ENCODE results near the gene ALDH3A2. TPM values are rescaled to one million over a fixed set of nuclear protein-coding genes. Genes with fewer than 3 reads are reported as not detected.
"Not testable (repeated sequence)": the region's sequence is repeated elsewhere in the genome, so short reads cannot be mapped to it uniquely, and the experiment has no call there.

Gene ALDH3A2
- total and polyA plus RNA-seq, 7 experiments from 2014 or later = 25.2 to 53.4 (median 31.8) TPM

DNA sequence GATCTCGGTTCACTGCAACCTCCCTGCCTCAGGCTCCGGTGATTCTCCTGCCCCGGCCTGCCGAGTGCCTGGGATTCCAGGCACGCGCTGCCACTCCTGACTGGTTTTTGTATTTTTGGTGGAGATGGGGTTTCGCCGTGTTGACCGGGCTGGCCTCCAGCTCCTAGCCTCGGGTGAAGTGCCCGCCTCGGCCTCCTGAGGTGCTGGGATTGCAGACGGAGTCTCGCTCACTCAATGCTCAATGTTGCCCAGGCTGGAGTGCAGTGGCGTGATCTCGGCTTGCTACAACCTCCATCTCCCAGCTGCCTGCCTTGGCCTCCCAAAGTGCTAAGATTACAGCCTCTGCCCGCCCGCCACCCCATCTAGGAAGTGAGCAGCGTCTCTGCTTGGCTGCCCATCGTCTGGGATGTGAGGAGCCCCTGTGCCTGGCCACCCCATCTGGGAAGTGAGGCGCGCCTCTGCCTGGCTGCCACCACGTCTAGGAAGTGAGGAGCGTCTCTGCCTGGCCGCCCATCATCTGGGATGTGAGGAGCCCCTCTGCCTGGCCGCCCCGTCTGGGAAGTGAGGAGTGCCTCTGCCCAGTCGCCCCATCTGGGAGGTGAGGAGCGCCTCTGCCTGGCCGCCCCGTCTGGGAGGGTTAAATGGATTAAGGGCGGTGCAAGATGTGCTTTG is 36.5 kb downstream of the ALDH3A2 start:
- H3K4me1 ChIP-seq (ENCODE audit: control insufficient read depth in 2 of 2, insufficient read depth in 2 of 2, low read length in 2 of 2); H3K4me3 Mint-ChIP-seq; POLR2A ChIA-PET; H3K9me3 ChIP-seq (ENCODE audit: control insufficient read depth in 2 of 3, low read length in 3 of 3); H3K27ac ChIP-seq (ENCODE audit: low read depth, low read length); intact Hi-C loops (cut with micrococcal nuclease); CTCF ChIA-PET; H3K27me3 ChIP-seq (ENCODE audit: control insufficient read depth in 2 of 2, insufficient read depth in 2 of 2, low read length in 2 of 2); ATAC-seq; H3K4me1 Mint-ChIP-seq; DNase-seq; H3K27me3 Mint-ChIP-seq; H3K27ac Mint-ChIP-seq; H3K36me3 ChIP-seq (ENCODE audit: control insufficient read depth in 2 of 3, insufficient read depth in 3 of 3, low read length in 3 of 3); H3K4me3 ChIP-seq (ENCODE audit: low read length); H3K9me3 Mint-ChIP-seq: not testable (repeated sequence)
- H3K36me3 Mint-ChIP-seq = peaks cover 0 to 12% (median 4%) of the 10 kb centered on the region in 5 donors

DNA sequence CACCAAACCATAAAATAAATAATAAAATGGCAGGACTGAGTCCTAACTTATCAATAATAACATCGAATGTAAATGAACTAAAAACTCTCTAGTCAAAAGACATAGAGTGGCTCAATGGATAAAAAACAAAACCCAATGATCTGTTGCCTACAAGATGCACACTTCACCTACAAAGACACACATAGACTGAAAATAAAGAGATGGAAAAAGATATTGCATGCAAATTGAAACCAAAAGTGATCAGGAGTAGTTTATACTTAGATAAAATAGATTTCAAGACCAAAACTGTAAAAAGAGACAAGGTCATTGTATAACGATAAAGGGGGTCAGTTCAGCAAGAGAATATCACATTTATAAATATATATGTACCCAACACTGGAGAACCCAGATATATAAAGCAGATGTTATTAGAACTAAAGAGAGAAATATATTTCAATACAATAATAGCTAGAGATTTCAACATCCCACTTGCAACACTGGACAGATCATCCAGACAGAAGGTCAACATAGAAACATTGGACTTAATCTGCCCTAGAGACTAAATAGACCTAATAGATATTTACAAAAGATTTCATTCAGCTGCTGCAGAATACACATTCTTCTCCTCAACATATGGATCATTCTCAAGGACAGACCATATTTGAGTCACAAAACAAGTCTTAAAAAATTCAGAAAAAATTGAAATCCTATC is 38.0 kb downstream of the ALDH3A2 start:
- peaks cover 0 to 12% (median 4%) of the 10 kb centered on the region in 5 donors for H3K36me3 Mint-ChIP-seq
- H3K9me3 Mint-ChIP-seq = no peaks in the 10 kb centered on the region
- ATAC-seq (no peak), DNase-seq (no peak)
- H3K27me3 Mint-ChIP-seq = no peaks in the 10 kb centered on the region
- H3K4me3 ChIP-seq (ENCODE audit: low read length) = no peak overlapping the region
- no peaks in the 10 kb centered on the region for H3K36me3 ChIP-seq (ENCODE audit: control insufficient read depth in 2 of 3, insufficient read depth in 3 of 3, low read length in 3 of 3)
- H3K4me3 Mint-ChIP-seq = no peak overlapping the region
- intact Hi-C loops (cut with micrococcal nuclease) = no loop called here
- no peaks in the 10 kb centered on the region for H3K4me1 ChIP-seq (ENCODE audit: control insufficient read depth in 2 of 2, insufficient read depth in 2 of 2, low read length in 2 of 2)
- no peaks in the 10 kb centered on the region for H3K9me3 ChIP-seq (ENCODE audit: control insufficient read depth in 2 of 3, low read length in 3 of 3)
- no peak overlapping the region for H3K27ac Mint-ChIP-seq
- no peaks in the 10 kb centered on the region for H3K4me1 Mint-ChIP-seq
- H3K27me3 ChIP-seq (ENCODE audit: control insufficient read depth in 2 of 2, insufficient read depth in 2 of 2, low read length in 2 of 2) = no peaks in the 10 kb centered on the region
- CTCF ChIA-PET = interaction anchor here (0.6 kb wide), 1 partner anchor 40 kb away, joined by 3 read pairs; no protein-coding TSS in a partner anchor
- no peak overlapping the region for H3K27ac ChIP-seq (ENCODE audit: low read depth, low read length)
- POLR2A ChIA-PET = interaction anchor here (0.6 kb wide), 1 partner anchor 22 kb away, joined by 3 read pairs; no protein-coding TSS in a partner anchor

DNA sequence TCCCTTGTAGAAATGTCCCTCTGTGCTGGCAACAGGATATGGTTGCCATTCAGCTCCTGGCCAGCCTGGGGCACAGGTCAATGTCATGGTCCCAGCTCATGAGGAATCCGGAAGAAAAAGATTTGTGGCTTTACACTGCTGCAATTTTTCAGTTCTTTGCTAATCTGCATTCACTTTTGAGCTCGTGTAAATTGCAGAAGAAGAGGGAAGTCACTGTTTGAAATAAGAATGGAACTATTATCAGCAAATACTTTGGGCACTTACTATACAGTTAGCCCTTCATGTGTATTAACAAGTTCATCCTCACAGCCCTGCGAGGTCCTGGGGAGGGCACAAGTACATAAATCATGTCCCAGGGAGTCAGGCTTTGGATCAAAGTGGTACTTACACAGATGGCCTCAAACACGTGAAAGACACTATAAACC is 53.7 kb downstream of the ALDH3A2 start:
- Mint-ChIP-seq H3K9me3 (no peaks in the 10 kb centered on the region), H3K27ac (peak overlapping the region in 1 of 9 donors; percentile 31)
- POLR2A ChIA-PET = no interaction called here

DNA sequence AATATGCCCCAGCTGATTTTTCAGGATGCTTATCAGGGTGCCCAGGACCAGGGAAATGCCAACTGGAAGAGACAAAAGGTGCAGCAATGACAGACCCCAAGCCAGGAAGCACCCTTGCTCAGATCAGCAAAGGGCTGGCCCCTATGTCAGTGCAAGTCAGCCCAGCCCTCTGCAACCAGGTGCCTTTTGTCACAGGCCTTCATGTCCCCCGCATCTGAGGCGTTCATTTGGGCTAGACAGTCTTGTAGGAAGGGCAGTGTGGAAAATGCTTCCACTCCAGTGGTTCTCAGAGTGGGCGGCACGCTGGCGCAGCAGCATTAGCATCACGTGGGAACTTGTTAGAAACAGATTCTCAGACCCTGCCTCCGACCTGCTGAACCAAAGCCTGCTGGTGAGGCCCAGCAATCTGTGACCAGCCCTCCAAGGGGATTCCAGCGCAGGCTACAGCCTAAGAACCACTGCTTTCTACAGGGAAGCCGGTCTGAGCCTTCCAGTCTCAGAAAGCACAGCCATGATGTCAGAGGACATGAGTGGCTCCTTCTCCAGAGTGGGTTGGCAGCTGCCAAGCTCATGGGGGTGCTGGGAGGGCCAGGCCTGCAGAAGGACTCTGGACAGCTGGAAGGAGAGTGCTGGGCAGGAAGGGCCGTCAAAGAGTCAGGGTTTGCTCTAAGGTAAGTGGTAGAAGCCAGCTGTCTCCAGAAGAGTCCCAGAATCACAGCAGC is 54.7 kb downstream of the ALDH3A2 start:
- POLR2A ChIA-PET = no interaction called here
- CTCF ChIA-PET = no interaction called here
- intact Hi-C loops (cut with micrococcal nuclease) = no loop called here

More for the DNA sequence above, 53.7 kb downstream of the ALDH3A2 start:
- Mint-ChIP-seq H3K4me1 (no peaks in the 10 kb centered on the region), H3K4me3 (no peak overlapping the region), H3K36me3 (no peaks in the 10 kb centered on the region), H3K27me3 (no peaks in the 10 kb centered on the region)
- CTCF ChIA-PET = interaction anchor here (0.6 kb wide), 1 partner anchor 13 kb away, joined by 4 read pairs; no protein-coding TSS in a partner anchor
- H3K4me1 ChIP-seq (ENCODE audit: control insufficient read depth in 2 of 2, insufficient read depth in 2 of 2, low read length in 2 of 2) = no peaks in the 10 kb centered on the region
- H3K4me3 ChIP-seq (ENCODE audit: low read length) = no peak overlapping the region
- ATAC-seq = no peak
- H3K27ac ChIP-seq (ENCODE audit: low read depth, low read length) = no peak overlapping the region
- intact Hi-C loops (cut with micrococcal nuclease) = no loop called here
- H3K9me3 ChIP-seq (ENCODE audit: control insufficient read depth in 2 of 3, low read length in 3 of 3) = no peaks in the 10 kb centered on the region
- no peak for DNase-seq
- no peaks in the 10 kb centered on the region for H3K27me3 ChIP-seq (ENCODE audit: control insufficient read depth in 2 of 2, insufficient read depth in 2 of 2, low read length in 2 of 2)
- H3K36me3 ChIP-seq (ENCODE audit: control insufficient read depth in 2 of 3, insufficient read depth in 3 of 3, low read length in 3 of 3) = no peaks in the 10 kb centered on the region

DNA sequence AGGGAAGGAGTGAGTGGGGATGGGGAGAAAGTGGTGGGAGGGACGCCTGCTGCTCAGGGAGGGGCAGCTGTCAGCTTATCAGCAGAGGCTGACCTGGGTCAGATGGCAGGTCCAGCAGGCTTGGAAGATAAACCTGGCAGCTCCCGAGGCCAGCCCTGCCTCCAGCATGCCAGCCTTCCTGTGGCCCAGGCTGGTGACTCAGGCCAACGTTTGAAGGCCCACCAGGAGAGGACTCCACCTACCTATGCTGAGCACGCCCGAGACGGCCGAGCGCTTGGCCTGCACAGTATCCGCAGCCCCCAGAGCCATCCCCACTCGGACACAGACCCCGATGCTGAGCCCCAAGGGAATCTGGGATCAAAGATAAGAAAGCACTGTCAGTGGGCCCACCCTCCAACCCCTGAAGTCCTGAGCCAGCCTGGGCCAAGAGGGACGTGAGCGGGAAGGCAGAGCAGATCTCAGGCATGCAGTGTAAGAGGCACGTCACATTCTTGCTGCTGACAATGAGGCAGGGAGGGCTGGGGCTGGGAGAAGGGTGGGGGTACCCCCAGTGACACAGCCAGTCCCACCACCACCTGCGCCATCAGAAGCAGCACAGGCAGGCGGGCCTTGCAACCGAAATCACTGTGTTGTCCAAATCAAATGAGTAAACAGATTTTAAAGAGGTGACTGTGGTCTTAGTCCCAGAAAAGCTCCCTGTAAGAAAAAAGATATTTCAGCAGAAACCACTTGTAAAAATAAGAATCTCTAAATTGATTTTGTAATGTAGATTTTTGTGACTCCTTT is 55.5 kb downstream of the ALDH3A2 start:
- ChIA-PET POLR2A (no interaction called here), CTCF (no interaction called here)
- Mint-ChIP-seq H3K27me3 (no peaks in the 10 kb centered on the region), H3K36me3 (no peaks in the 10 kb centered on the region), H3K4me3 (no peak overlapping the region), H3K4me1 (no peaks in the 10 kb centered on the region), H3K9me3 (no peaks in the 10 kb centered on the region), H3K27ac (no peak overlapping the region)
- Histone ChIP-seq H3K36me3 (ENCODE audit: control insufficient read depth in 2 of 3, insufficient read depth in 3 of 3, low read length in 3 of 3) (no peaks in the 10 kb centered on the region), H3K27ac (ENCODE audit: low read depth, low read length) (no peak overlapping the region), H3K4me1 (ENCODE audit: control insufficient read depth in 2 of 2, insufficient read depth in 2 of 2, low read length in 2 of 2) (no peaks in the 10 kb centered on the region), H3K9me3 (ENCODE audit: control insufficient read depth in 2 of 3, low read length in 3 of 3) (no peaks in the 10 kb centered on the region), H3K27me3 (ENCODE audit: control insufficient read depth in 2 of 2, insufficient read depth in 2 of 2, low read length in 2 of 2) (no peaks in the 10 kb centered on the region), H3K4me3 (ENCODE audit: low read length) (no peak overlapping the region)
- intact Hi-C loops (cut with micrococcal nuclease) = no loop called here
- DNase-seq = no peak
- no peak for ATAC-seq

More for the DNA sequence above, 54.7 kb downstream of the ALDH3A2 start:
- ATAC-seq = no peak
- Histone ChIP-seq H3K4me1 (ENCODE audit: control insufficient read depth in 2 of 2, insufficient read depth in 2 of 2, low read length in 2 of 2) (no peaks in the 10 kb centered on the region), H3K9me3 (ENCODE audit: control insufficient read depth in 2 of 3, low read length in 3 of 3) (no peaks in the 10 kb centered on the region), H3K27ac (ENCODE audit: low read depth, low read length) (no peak overlapping the region), H3K27me3 (ENCODE audit: control insufficient read depth in 2 of 2, insufficient read depth in 2 of 2, low read length in 2 of 2) (no peaks in the 10 kb centered on the region), H3K36me3 (ENCODE audit: control insufficient read depth in 2 of 3, insufficient read depth in 3 of 3, low read length in 3 of 3) (no peaks in the 10 kb centered on the region), H3K4me3 (ENCODE audit: low read length) (no peak overlapping the region)
- no peaks in the 10 kb centered on the region for H3K4me1 Mint-ChIP-seq
- H3K27me3 Mint-ChIP-seq = no peaks in the 10 kb centered on the region
- no peak overlapping the region for H3K4me3 Mint-ChIP-seq
- H3K9me3 Mint-ChIP-seq = no peaks in the 10 kb centered on the region
- peak overlapping the region in 3 of 9 donors; percentile 21 to 46 (median 32) for H3K27ac Mint-ChIP-seq
- no peaks in the 10 kb centered on the region for H3K36me3 Mint-ChIP-seq
- no peak for DNase-seq

DNA sequence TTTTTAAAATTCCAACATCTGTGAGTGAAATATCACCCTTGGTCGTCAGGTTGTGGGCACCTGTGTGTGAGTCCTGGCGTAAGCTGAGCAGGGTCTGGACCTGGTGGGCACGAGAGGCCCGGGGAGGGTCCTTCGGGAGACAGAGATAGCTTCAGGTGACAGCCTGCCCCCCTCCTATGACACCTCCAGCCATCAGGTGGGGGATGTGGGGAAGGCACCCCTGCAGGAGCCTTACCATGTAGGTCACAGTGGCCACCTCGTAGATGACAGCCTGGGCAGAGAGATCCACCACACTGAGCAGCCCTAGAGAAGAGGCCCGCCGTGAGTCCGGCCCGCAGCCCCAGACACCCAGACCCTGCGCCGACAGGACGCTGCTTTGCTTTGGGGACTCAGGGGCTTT is 56.6 kb downstream of the ALDH3A2 start:
- Histone ChIP-seq H3K27ac (ENCODE audit: low read depth, low read length) (no peak overlapping the region), H3K4me3 (ENCODE audit: low read length) (no peak overlapping the region), H3K9me3 (ENCODE audit: control insufficient read depth in 2 of 3, low read length in 3 of 3) (no peaks in the 10 kb centered on the region), H3K36me3 (ENCODE audit: control insufficient read depth in 2 of 3, insufficient read depth in 3 of 3, low read length in 3 of 3) (no peaks in the 10 kb centered on the region), H3K27me3 (ENCODE audit: control insufficient read depth in 2 of 2, insufficient read depth in 2 of 2, low read length in 2 of 2) (no peaks in the 10 kb centered on the region), H3K4me1 (ENCODE audit: control insufficient read depth in 2 of 2, insufficient read depth in 2 of 2, low read length in 2 of 2) (no peaks in the 10 kb centered on the region)
- ChIA-PET POLR2A (no interaction called here), CTCF (interaction anchor here (0.9 kb wide), 1 partner anchor 40 kb away, joined by 3 read pairs; no protein-coding TSS in a partner anchor)
- H3K36me3 Mint-ChIP-seq = no peaks in the 10 kb centered on the region
- intact Hi-C loops (cut with micrococcal nuclease) = no loop called here
- no peaks in the 10 kb centered on the region for H3K27me3 Mint-ChIP-seq
- H3K27ac Mint-ChIP-seq = no peak overlapping the region
- DNase-seq = no peak
- H3K4me3 Mint-ChIP-seq = no peak overlapping the region
- H3K9me3 Mint-ChIP-seq = no peaks in the 10 kb centered on the region
- ATAC-seq = no peak
- no peaks in the 10 kb centered on the region for H3K4me1 Mint-ChIP-seq
